Keratinocyte (primary cell): ENCODE measurements around the gene ADAMTS2. TPM values are rescaled to one million over a fixed set of nuclear protein-coding genes. Genes with fewer than 3 reads are reported as not detected.

Experiments used
- DNase-seq: peaks from one replicate; pipeline ENCODE4 v3.0.0-alpha.2; 2011; ENCODE audit warnings: low read depth, missing footprints, low spot score
- FAIRE-seq: peaks from 2 replicates; lab custom pipeline; 2011; peaks lifted over from hg19 to GRCh38; lab: Jason Lieb, UNC
- H2AFZ ChIP-seq: 2 replicates; pipeline ENCODE4 v1.6.0; 2012; ENCODE audit warnings: low read length, control low read depth, inconsistent platforms; ENCODE audit not compliant: control insufficient read depth
- H3K27ac ChIP-seq: 2 replicates; pipeline ENCODE4 v1.5.1; 2011; ENCODE audit warnings: low read length; ENCODE audit not compliant: control insufficient read depth, insufficient read depth
- H3K27me3 ChIP-seq: 3 replicates; pipeline ENCODE4 v1.6.0; 2011; ENCODE audit warnings: low read length; ENCODE audit not compliant: control insufficient read depth, insufficient read depth; ENCODE audit errors: extremely low read depth
- H3K36me3 ChIP-seq, 2 experiments: 2 replicates in 1 of 2; 3 replicates in 1 of 2; pipeline ENCODE4 v1.5.1; 2011; ENCODE audit warnings: low read length in 2 of 2, mild to moderate bottlenecking in 1 of 2; ENCODE audit not compliant: control insufficient read depth in 2 of 2, insufficient read depth in 2 of 2; ENCODE audit errors: extremely low read depth in 1 of 2
- H3K4me1 ChIP-seq: 3 replicates; pipeline ENCODE4 v1.5.1; 2011; ENCODE audit warnings: low read length; ENCODE audit not compliant: control insufficient read depth, insufficient read depth; ENCODE audit errors: extremely low read depth
- H3K4me2 ChIP-seq: 3 replicates; pipeline ENCODE4 v1.6.0; 2011; ENCODE audit warnings: low read depth, low read length; ENCODE audit not compliant: control insufficient read depth, insufficient read depth; ENCODE audit errors: extremely low read depth
- H3K4me3 ChIP-seq, 3 experiments: fragments of 200-600 bp in 1 of 3; sonication (generic) in 1 of 3; 2 replicates in 2 of 3; 3 replicates in 1 of 3; pipeline ENCODE4 v1.5.1; 2011 to 2016; ENCODE audit warnings: low read length in 3 of 3, mild to moderate bottlenecking in 3 of 3, control low read depth in 2 of 3, inconsistent platforms in 1 of 3, low read depth in 1 of 3, mixed read lengths in 1 of 3, mixed run types in 1 of 3, moderate library complexity in 1 of 3; ENCODE audit not compliant: control insufficient read depth in 2 of 3, insufficient read depth in 2 of 3; ENCODE audit errors: extremely low read depth in 1 of 3
- H3K79me2 ChIP-seq: 2 replicates; pipeline ENCODE4 v1.6.0; 2012; ENCODE audit warnings: low read length; ENCODE audit not compliant: control insufficient read depth, insufficient read depth
- H3K9ac ChIP-seq: 3 replicates; pipeline ENCODE4 v1.6.0; 2011; ENCODE audit warnings: low read length; ENCODE audit not compliant: control insufficient read depth, insufficient read depth; ENCODE audit errors: extremely low read depth
- H3K9me1 ChIP-seq: 3 replicates; pipeline ENCODE4 v1.6.0; 2011; ENCODE audit warnings: low read length; ENCODE audit not compliant: control insufficient read depth, insufficient read depth; ENCODE audit errors: extremely low read depth
- H3K9me3 ChIP-seq: 2 replicates; pipeline ENCODE4 v1.5.1; 2012; ENCODE audit warnings: low read depth, low read length; ENCODE audit not compliant: control insufficient read depth
- H4K20me1 ChIP-seq: 3 replicates; pipeline ENCODE4 v1.6.0; 2011; ENCODE audit warnings: low read length; ENCODE audit not compliant: control insufficient read depth, insufficient read depth; ENCODE audit errors: extremely low read depth
- EZH2 ChIP-seq: IDR thresholded peaks from one replicate; pipeline ENCODE4 v1.6.1; 2012; ENCODE audit warnings: inconsistent platforms, mild to moderate bottlenecking, low read length, moderate library complexity
- dilution Hi-C: fragments of 300-500 bp; cut with MboI; formaldehyde crosslinking; loops from one replicate; pipeline ENCODE4 v1.7.0; 2020; ENCODE audit warnings: low sequenced_read_pairs; ENCODE audit not compliant: extremely low pct_ligation_motif_present
- polyA plus RNA-seq, 5 experiments: library from polyadenylated mRNA; depleted of rRNA in 3 of 5; stranded (reverse) in 3 of 5; stranded (forward) in 1 of 5; unstranded in 1 of 5; fragments of >200 nt; gene quantifications; 1 replicate in 1 of 5; 2 replicates in 3 of 5; 3 replicates in 1 of 5; pipeline versions ENCODE4 v1.2.1 to v1.2.3, GENCODE V29; 2011 to 2012; ENCODE audit warnings: missing spikeins in 2 of 5, low read depth in 1 of 5, low replicate concordance in 1 of 5
- TF ChIP-seq, protein P1 (sequence below), 3 experiments: IDR thresholded peaks in 1 of 3; conservative IDR thresholded peaks in 1 of 3; optimal IDR thresholded peaks in 1 of 3; 2 replicates in 2 of 3; 3 replicates in 1 of 3; pipeline versions ENCODE3 to v1.5.1; 2011; ENCODE audit warnings: low read length in 3 of 3, mild to moderate bottlenecking in 3 of 3, moderate library complexity in 2 of 3, control low read depth in 1 of 3, inconsistent platforms in 1 of 3; ENCODE audit not compliant: insufficient read depth in 2 of 3; ENCODE audit errors: extremely low read depth in 1 of 3

Gene ADAMTS2
- polyA plus RNA-seq, 1 donor (not counting 4 experiments of a cell fraction or from before 2014, with no cell fraction given): not detected

DNA sequence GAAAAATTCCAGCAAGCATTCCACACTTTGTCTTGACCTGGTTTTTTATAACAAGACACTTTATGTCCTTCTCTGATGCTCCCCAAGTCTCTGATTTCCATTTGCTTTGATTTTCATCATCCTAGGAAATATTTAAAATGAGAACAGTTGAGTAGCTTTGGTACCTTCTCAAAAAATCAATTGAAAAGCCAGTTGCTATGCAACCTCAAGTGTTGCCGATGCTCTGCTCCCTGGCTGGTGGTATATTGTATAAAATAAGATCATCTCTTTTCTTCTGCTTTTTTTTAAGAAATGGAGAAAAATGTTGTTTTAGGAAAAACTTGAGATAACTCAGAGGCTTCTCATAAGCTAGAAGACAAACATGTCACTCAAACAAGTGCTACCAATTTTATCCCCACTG is 175.4 kb downstream of the ADAMTS2 start:
- no peaks in the 10 kb centered on the region for H4K20me1 ChIP-seq
- H3K36me3 ChIP-seq: no peaks in the 10 kb centered on the region
- H3K4me1 ChIP-seq: no peaks in the 10 kb centered on the region
- dilution Hi-C loops: no loop called here
- no peak overlapping the region for H3K9ac ChIP-seq
- no peaks in the 10 kb centered on the region for H3K79me2 ChIP-seq
- no peaks in the 10 kb centered on the region for H3K9me1 ChIP-seq
- DNase-seq (no peak), FAIRE-seq (no peak)
- H3K4me2 ChIP-seq: no peak overlapping the region
- no peak overlapping the region for H3K4me3 ChIP-seq
- H2AFZ ChIP-seq: no peak overlapping the region
- no peak overlapping the region for H3K27ac ChIP-seq
- H3K27me3 ChIP-seq: no peaks in the 10 kb centered on the region
- TF ChIP-seq, protein P1, sequence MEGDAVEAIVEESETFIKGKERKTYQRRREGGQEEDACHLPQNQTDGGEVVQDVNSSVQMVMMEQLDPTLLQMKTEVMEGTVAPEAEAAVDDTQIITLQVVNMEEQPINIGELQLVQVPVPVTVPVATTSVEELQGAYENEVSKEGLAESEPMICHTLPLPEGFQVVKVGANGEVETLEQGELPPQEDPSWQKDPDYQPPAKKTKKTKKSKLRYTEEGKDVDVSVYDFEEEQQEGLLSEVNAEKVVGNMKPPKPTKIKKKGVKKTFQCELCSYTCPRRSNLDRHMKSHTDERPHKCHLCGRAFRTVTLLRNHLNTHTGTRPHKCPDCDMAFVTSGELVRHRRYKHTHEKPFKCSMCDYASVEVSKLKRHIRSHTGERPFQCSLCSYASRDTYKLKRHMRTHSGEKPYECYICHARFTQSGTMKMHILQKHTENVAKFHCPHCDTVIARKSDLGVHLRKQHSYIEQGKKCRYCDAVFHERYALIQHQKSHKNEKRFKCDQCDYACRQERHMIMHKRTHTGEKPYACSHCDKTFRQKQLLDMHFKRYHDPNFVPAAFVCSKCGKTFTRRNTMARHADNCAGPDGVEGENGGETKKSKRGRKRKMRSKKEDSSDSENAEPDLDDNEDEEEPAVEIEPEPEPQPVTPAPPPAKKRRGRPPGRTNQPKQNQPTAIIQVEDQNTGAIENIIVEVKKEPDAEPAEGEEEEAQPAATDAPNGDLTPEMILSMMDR (optimal IDR thresholded peaks at IDR 0.05 in 1 of 3, IDR thresholded peaks at IDR 0.05 in 1 of 3, conservative IDR thresholded peaks at IDR 0.05 in 1 of 3; ENCODE audit: extremely low read depth in 1 of 3, insufficient read depth in 2 of 3, low read length in 3 of 3): no peak
- TF ChIP-seq EZH2: no peak
- H3K9me3 ChIP-seq: peaks cover 12% of the 10 kb centered on the region

DNA sequence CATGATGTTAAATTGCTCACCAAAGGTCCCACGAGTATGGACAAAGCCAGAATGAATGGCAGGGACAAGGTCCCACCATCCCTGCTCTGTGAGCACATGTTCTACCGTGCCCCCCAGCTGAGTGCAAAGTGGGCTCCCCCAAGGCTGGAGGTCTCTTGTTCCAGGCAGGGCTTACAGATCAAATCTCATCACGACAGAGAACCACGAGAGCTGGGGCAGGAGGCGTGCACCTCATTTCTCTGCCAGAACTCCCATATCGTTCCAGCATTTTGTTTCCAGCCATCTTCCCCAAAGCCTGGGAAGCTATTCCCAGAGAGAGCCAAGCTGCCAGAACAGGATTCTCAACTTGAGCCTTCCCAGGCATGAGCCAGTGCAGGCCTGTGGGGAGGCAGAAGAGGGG is 176.6 kb downstream of the ADAMTS2 start:
- Histone ChIP-seq H3K36me3 (no peaks in the 10 kb centered on the region), H3K27ac (no peak overlapping the region), H3K9me3 (peaks cover 14% of the 10 kb centered on the region), H3K4me3 (no peak overlapping the region), H3K9ac (no peak overlapping the region), H3K79me2 (no peaks in the 10 kb centered on the region), H2AFZ (no peak overlapping the region), H3K4me1 (no peaks in the 10 kb centered on the region), H3K27me3 (no peaks in the 10 kb centered on the region), H3K4me2 (no peak overlapping the region), H3K9me1 (no peaks in the 10 kb centered on the region), H4K20me1 (no peaks in the 10 kb centered on the region)
- DNase-seq (no peak), FAIRE-seq (no peak)
- TF ChIP-seq, protein P1 (optimal IDR thresholded peaks at IDR 0.05 in 1 of 3, IDR thresholded peaks at IDR 0.05 in 1 of 3, conservative IDR thresholded peaks at IDR 0.05 in 1 of 3; ENCODE audit: extremely low read depth in 1 of 3, insufficient read depth in 2 of 3, low read length in 3 of 3): no peak
- TF ChIP-seq EZH2: no peak
- dilution Hi-C loops: no loop called here
